Posterior cingulate gyrus (tissue), 11 donors: ENCODE results near the gene EIF4E.
A peak's percentile ranks its signal among the peaks of the same experiment; 100 is the strongest.

Experiments used
- DNase-seq, 10 donors: peaks; one replicate each; pipeline versions ENCODE4 v3.0.0 to v3.0.0-alpha.2; 2020 to 2021; ENCODE audit warnings: mixed read lengths in 3 of 10
- intact Hi-C: fragments of 100-400 bp; cut with DNase I; formaldehyde crosslinking; loops from one replicate; pipeline ENCODE4 v1.15.1; 2023

The EIF4E gene, protein sequence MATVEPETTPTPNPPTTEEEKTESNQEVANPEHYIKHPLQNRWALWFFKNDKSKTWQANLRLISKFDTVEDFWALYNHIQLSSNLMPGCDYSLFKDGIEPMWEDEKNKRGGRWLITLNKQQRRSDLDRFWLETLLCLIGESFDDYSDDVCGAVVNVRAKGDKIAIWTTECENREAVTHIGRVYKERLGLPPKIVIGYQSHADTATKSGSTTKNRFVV

DNA sequence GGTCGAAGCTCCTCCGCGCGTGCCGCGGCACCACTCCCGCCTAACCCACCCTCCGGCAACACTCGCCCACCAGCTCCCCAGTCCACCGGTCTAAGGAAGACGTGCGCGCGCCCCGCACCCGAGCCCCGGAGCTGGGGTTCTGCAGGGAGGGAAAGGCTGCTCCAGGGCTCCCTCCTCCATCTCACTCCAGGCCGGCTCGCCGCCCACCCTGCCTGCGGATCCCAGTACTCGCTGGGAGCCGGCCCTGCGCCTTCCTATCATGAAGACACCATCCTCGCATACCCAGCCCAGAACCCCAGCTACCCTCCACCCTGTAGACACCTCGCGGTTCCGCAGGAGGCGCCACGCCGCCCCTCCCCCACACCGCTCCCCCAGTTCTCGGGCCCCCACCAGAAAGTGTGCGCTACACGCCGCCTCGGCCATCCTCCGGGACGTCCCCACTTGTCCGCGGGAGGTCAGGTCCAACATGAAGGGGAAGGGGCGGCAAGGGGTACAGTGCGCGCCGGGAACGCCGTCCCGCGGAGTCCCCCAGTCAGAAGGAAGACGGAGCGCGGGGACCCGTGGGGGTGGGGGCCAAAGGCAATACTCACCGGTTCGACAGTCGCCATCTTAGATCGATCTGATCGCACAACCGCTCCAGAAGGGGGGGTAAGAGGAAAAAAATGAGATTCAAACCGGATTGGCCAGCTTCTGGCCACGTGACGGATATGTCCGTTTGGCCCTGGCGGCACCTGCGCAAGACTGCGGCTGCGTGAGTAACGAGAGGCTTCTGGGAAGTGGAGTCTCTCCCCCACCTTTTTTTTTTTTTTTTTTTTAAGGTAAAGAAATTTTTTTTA is at the start of gene EIF4E:
Gene EIF4E, minus strand, starts transcription at position 629 of the 836 bp plus-strand sequence. Its CDS starts 21 bp downstream, at position 608.
- intact Hi-C loops = loop anchor here (1.0 to 5.0 kb wide), 5 partner anchors 67 to 666 kb away; partner anchors contain the start of genes ADH5, METAP1, RAP1GDS1 and TSPAN5
- peak; percentile 92 to 99 (median 94) for DNase-seq

DNA sequence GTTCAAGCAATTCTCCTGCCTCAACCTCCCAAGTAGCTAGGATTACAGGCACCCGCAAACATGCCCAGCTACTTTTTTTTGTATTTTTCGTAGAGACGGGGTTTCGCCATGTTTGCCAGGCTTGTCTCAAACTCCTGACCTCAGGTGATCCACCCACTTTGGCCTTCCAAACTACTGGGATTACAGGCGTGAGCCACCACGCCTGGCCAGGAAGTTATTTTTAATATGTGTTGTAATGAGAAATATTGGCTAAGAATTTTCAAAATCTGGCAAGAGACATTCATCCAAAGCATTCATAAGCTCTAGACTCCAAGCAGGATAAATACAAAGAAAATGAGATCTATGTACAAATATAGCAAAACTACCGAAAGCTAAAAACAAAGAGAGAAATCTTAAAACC is 48.6 kb upstream of the EIF4E start:
- no peak for DNase-seq
- intact Hi-C loops = no loop called here

DNA sequence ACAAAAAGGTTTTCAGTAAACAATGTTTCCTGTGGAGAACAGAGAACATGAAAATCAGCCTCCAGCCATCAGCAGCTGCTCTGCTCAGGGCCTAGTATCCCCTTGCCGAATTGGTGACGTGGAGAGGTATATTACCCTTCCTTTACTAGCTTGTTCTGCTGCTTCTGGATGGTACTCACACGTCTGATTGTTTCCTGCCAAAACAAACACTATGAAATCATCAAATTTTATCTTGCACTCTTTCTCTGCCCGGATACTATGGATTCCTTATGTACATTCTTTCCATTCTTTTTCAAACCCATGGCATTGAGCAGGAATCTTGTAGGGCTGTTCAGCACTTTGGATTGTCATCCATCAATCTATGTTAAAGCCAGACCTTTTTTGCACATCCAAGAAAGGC is 47.8 kb upstream of the EIF4E start:
- no peak for DNase-seq
- intact Hi-C loops = no loop called here

DNA sequence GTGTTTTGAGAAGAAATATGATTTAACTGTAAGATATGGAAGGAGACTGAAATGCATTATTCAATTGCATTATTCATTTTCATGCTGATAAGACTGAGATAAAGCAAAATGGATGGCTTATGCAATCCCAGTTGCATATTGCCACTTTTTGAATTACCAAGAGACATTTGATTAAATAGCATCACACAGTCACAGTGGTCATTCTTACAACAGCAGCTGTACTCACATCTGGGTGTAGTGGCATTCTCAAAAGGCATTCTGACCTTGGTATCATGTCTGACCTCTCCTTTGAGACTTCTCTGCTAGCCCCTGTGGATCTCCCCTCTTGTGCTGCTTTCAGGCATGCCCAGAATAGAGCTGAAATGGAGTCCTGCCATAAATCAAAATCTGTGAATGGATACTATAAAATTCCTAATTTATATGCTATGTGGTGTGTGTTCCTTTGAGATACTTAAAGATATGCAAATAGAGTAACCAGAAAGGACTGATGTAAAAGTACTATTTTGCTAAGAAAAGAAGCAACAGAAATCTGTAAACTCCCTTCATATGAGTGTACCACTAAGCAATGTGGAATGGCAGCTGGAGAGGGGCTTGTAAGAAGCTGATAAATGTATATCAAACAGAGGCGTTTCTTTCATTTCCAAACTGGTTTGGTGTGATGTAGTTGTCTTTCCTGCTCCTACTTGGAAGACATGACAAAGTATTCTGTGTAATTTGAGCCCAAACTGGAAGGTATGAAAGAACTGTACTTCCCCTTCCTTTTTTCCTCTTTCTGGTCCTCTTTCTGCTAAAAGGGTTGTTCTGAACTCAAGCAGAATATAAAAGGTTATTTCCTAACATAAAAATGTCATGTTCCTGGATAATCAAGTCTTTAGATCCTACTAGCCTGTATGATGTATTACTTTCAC is 41.2 kb upstream of the EIF4E start:
- intact Hi-C loops = no loop called here

DNA sequence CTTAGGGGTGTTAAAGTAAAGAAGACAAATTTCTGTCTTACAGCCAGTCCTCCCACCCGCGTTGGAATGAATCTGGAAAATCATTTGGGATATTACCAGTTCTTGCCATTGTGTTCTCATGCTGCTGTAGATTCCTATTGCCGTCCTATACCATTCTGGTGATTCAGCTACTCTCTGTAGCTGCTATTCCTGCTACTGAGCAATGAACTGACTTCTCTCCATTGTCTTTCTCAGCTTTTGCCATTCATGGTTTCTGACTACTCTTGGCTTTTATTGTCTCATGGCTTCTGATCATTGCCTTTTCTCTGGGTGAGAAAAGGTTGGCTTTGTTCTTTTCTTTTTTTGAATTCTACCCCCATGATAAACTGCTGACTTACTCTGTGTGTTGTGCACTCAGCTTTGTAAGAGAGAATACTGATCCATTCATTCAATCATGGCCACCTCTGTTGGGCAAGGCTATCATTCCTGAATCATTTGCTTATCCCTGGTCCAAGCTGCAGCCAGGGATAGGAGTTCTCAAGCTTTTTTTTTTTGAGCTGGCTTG is 38.9 kb upstream of the EIF4E start:
- DNase-seq = no peak
- intact Hi-C loops = no loop called here

More for the DNA sequence above, 41.2 kb upstream of the EIF4E start:
- no peak for DNase-seq

DNA sequence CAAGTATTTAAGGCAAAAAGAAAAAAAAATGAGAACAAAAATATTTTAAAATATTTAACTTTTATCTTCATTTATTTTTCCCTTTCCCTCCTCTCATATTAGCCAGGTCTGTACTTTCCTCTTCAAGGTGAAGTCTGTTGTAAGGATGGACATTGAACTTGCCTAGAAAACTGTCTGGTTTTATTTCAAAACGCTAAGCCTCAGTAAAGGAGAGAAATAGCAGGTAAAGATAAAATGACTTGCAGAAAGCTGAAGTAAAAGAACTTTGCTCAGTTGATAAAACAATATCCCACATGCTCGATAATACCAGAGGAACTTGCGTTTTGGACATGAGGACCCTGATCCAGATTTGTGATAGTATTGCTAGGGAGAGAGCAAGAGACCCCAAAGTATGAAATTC is 38.0 kb upstream of the EIF4E start:
- DNase-seq = no peak
- intact Hi-C loops = no loop called here

DNA sequence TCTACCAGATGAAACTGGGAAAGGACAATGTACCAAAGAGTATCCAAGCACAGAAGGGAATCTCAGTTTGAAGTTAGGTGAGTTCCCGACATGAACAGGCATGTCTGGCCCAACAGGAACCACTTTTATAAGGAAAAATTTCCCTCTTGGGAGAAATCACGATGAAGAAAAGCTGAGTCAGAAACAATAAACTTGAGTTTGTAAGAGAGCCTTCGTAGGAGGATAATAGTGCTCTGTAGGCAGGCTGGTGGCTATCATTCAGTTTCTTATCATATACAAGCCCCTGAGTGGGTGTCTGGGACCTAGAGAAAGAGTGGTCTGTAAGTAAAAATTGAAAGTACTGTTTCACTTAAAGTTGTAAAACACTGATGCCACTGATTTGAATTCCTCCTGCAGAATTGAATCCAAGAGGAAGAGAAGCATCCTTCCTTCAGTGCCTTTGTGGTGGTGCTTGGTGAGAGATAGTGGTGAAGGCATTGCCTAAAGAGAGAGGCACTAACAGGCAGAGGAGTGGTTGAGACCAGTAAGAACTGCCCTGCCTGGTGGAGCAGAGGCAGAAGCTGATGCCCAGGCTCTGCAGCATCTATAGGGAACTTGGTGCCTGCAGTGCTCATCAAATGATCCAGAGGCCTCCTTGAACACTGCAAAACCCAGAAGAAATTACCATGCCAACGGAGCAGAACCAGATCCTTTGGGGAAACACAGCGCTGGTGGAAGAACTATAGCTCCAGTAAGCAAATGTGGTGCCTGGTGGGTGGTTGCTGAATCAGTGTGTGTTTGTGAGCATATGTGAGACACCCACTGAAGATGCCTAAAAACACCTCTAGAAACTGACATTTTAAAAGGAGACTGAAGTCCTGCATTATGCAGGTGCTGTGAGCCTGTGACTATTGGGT is 34.9 kb upstream of the EIF4E start:
- intact Hi-C loops = no loop called here
- peak in 6 of 10 donors; percentile 10 to 81 (median 38) for DNase-seq

DNA sequence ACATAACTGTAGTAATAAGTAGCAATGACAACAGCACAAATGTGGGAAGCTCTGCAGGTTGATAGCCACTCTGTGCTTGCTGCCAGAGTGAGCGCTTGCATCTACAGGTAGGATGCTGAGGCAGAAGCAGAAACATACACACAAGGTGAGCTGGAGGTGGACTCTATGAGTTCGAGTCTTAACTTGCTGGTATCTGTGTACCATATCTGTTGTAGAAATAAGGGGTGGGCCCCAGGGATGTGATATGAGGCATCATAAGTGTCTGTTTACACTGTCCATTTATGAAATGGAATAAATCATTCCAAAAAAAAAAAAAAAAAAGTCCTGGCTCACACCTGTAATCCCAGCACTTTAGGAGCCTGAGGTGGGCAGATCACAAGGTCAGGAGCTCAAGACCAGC is 32.8 kb upstream of the EIF4E start:
- DNase-seq = no peak
- intact Hi-C loops = no loop called here

DNA sequence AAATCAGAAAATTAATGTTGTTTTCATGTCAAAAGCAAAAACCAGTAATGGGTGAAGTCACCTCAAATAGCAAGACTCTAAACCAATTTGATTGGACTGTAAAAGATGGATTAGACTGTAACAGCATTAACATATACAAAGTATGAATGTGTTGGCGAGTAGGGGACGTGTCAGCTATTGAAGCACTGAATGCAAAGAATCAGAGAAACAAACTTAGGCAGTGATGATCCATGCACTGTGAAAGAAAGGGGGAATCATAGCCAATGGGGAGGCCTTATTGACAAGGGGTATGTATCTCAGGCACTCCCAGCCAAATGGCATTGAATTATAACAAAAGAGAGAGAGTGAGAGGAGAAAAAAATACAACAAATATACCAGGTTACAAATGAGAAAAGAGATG is 30.5 kb upstream of the EIF4E start:
- intact Hi-C loops = no loop called here
- DNase-seq = no peak

DNA sequence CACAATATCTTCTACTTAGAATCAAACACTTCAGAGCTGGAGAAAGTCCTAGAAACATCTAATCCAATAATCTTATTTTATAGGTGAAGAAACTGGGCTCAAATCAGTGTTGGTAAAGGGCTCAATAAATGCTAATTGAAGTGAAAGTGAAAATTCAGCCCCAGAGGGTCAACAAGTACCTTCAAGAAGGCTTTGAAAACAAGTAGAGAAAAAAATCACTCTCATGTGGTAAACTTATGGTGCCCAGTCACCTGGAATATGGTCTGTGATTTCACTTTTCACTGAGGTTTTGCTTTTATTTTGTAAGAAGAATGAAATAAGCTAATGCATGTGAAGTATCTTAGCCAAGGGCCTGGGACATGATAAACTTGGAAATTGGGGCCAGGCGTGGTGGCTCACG is 29.1 kb upstream of the EIF4E start:
- intact Hi-C loops = no loop called here
- DNase-seq = no peak

DNA sequence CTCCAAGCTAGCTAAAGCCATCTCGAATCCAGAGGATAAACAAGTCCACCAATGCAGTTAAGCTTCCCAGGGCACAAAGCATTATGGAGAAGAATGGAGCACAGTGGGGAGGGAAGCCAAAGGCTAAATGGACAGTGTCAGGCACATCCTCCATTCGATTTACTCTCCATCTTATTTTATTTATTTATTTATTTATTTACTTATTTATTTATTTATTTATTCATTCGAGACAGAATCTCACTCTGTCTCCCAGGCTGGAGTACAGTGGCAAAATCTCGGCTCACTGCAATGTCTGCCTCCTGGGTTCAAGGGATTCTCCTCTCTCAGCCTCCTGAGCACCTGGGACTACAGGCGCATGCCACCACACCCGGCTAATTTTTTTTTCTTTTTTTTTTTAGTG is 26.3 kb upstream of the EIF4E start:
- intact Hi-C loops = no loop called here
- no peak for DNase-seq

DNA sequence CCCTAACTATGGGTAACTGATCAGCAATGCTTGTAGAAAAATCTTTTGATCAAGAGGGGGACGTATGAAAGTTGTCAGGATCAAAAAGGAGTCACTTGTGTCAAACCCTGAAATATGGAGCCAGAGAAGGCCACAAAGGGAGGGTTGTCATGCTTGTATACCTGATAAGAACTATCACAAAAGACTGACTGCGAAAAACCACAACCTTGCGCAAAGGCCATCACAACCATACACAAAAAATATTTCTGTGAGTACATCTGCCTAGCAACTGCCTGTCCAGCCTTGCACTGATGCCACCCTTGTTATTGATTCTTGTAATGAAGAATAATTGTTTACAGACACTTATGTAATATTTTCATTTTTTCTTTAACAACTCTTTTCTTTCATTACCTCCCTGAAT is 22.8 kb upstream of the EIF4E start:
- intact Hi-C loops = no loop called here
- DNase-seq = no peak

DNA sequence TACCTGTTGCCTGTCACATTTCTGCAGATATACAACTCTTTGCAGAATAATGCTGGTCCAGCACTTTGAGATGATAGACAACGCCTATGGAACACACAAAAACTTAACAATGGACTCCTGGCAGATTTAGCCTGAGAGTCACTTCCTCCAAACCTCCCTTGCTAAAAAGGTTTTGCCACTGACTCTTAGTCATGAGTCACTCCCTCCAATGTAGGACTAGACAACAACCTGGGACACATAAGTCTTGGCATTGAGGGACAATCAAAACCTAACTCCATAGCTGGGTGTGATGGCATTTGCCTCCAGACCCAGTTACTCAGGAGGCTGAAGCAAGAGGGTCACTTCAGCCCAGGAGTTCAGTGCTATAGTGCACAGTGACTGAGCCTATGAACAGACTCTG is 22.0 kb upstream of the EIF4E start:
- intact Hi-C loops = no loop called here
- DNase-seq = no peak

DNA sequence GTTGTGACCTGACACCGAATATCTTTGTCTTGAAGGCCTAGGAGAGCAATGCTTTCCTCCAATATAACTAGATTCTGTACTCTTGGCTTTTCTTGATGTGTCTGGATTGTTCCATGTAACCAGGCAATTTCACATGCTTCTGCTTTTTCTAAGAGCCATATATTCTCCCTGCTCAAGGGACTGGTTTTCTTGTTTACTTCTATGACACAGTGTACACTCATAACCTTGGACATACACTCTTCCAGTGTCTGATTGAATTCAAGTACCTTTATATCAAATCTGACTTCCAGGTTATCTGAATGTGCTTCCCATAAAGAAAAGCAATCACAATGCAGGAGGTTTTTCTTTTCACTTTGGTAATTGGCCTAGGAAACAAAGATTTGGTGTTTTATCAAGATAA is 17.4 kb upstream of the EIF4E start:
- intact Hi-C loops = no loop called here
- DNase-seq = no peak

DNA sequence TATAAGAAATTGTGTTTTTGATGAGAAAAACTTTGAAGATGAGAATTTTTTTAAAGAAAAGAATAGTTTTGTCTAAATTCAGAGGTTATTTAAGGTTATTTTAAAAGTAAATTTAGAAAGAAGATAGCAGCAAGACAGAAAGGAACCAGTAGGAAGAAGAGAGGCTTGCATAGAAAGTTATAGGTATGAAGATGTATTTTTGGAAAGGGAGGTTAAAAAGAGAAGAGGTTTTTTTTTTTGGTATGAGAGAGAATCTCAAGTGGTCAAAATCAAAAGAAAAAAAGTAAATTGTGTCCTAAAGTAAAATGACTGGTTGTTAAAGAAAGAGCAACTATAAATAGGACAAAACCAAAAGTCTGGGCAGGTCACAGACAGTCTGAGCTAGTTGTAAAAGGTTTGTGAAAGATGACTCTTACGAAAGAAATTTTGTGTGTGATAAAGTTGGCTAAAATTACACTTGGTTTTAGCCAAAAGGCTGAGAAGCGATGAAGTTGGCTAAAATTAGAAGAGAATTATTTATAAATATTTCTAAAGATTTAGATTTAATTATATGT is 16.4 kb upstream of the EIF4E start:
- intact Hi-C loops = no loop called here
- no peak for DNase-seq

DNA sequence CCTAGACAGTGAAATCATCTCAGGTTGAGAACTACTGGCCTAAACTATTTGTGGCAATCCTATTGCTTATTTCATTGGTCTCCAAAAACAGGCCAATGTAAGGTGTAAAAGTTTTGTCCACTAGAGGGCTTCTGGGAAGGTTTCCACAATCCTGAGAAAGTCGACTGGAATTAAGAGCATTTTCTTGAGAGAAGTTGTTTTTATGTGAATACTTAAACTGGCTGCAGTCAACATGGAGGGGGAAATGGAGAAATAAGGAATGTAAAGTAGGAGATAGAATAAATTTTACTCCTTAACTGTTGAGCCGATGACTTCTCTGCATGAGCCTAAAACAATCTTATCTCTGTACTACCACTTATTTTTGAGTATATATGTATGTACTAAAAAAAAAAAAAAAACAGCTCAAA is 11.0 kb upstream of the EIF4E start:
- DNase-seq = no peak
- intact Hi-C loops = loop anchor here (10.0 kb wide), 1 partner anchor 115 kb away; no protein-coding TSS in a partner anchor

DNA sequence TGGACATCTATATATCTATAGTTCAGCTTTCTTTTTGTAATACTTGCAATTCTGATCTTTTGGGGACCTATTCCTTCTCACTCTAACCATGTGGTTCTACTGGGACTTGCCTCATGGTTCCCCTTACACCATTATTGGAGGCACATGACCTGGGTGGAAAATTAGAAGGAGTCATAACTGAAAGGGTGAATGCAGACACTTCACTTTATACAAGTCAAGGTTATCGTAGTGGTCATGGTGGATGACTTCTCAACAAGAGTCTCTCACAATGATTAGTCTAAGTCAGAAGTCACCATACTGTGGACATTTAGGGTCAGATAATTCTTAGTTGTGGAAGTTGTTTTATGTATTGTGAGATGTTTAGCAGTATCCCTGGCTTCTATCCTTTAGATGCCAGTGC is 10.5 kb upstream of the EIF4E start:
- no peak for DNase-seq
- intact Hi-C loops = loop anchor here (10.0 kb wide), 1 partner anchor 115 kb away; no protein-coding TSS in a partner anchor

DNA sequence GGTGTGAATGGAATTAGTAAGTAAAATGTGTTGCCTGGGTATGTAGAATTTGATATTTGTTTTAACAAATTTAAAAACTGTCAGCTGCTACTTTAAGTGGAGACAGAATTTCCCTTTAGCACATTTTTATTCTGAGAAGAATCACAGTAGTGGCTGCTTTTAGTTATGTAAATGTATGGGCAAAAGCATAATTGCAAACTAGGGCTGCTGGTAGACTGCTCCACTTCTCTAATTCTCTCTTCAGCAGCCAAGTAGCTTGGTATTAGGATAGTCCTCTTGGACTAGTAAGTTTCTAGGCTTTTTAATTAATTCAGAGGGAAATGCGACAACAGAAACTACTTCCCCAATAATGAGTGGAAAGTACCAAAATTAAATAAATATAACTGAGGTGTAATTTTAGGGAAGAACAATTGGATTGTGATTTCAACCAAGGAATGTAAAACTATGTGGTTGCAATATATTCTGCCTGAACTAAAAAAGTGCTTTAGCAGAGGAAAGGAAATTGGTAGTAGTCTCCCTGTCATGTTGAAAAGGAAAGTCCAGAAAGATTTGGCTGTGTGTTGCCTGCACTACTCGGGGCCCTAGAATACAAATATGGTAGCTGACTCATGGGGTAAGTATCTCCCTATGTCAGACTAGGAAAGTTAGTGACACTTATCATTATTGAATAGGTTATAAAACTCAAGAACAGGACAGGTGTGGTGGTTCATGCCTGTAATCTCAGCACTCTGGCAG is 9.2 kb upstream of the EIF4E start:
- intact Hi-C loops = loop anchor here (10.0 kb wide), 1 partner anchor 117 kb away; no protein-coding TSS in a partner anchor
- DNase-seq = no peak
